Endometrial microvascular endothelial cells (primary cell): ENCODE data around the gene PSD. TPM values are rescaled to one million over a fixed set of nuclear protein-coding genes. Genes with fewer than 3 reads are reported as not detected.

Source experiments
- in situ Hi-C: cut with HindIII; loops from 2 replicates; pipeline ENCODE4 v1.10.0; 2017; ENCODE audit warnings: low sequenced_read_pairs, low pct_unique_long_range_greater_than_20kb; ENCODE audit errors: inconsistent ontology term
- total RNA-seq: library from RNA; depleted of rRNA; stranded (reverse); fragments of >200 nt; gene quantifications from one replicate; pipeline ENCODE4 v1.2.3, GENCODE V29; 2015; ENCODE audit errors: inconsistent ontology term

PSD gene
- total RNA-seq, 1 donor from 2014 or later = not detected

- in situ Hi-C loops = no loop called here
Observed at GRCh38 chr10:102449321-102450123, 30.9 kb upstream of the PSD start.

- in situ Hi-C loops = no loop called here
Observed at GRCh38 chr10:102444851-102445250, 26.3 kb upstream of the PSD start.

- in situ Hi-C loops = no loop called here
Observed at GRCh38 chr10:102438374-102438773, 19.8 kb upstream of the PSD start.

GRCh38 chr10:102437515-102437914 is 18.9 kb upstream of the PSD start:
- in situ Hi-C loops = no loop called here

GRCh38 chr10:102436312-102436711 is 17.7 kb upstream of the PSD start:
- in situ Hi-C loops = no loop called here

GRCh38 chr10:102435529-102436233 is 17.1 kb upstream of the PSD start:
- in situ Hi-C loops = no loop called here

GRCh38 chr10:102435133-102435497 is 16.5 kb upstream of the PSD start:
- in situ Hi-C loops = no loop called here

GRCh38 chr10:102434394-102435132 is 16.0 kb upstream of the PSD start:
- in situ Hi-C loops = no loop called here

GRCh38 chr10:102433619-102434046 is 15.0 kb upstream of the PSD start:
- in situ Hi-C loops = no loop called here

GRCh38 chr10:102432162-102432950 is 13.8 kb upstream of the PSD start, which contains the start of gene CUEDC2:
Gene CUEDC2, minus strand, starts transcription at chr10:102432574. Its CDS starts 7,386 bp downstream, at chr10:102425188.
- in situ Hi-C loops = no loop called here

GRCh38 chr10:102431452-102432124 is 13.0 kb upstream of the PSD start:
- in situ Hi-C loops = no loop called here

GRCh38 chr10:102429468-102429867 is 10.9 kb upstream of the PSD start:
- in situ Hi-C loops = no loop called here

- in situ Hi-C loops = no loop called here
Observed at GRCh38 chr10:102426803-102427287, 8.3 kb upstream of the PSD start.

- in situ Hi-C loops = no loop called here
Observed at GRCh38 chr10:102425444-102425843, 6.9 kb upstream of the PSD start.

- in situ Hi-C loops = no loop called here
Observed at GRCh38 chr10:102424916-102425315, 6.3 kb upstream of the PSD start.

GRCh38 chr10:102424145-102424544 is 5.6 kb upstream of the PSD start:
- in situ Hi-C loops = no loop called here

- in situ Hi-C loops = no loop called here
Observed at GRCh38 chr10:102423372-102423968, 4.9 kb upstream of the PSD start.
